Stimulated activated naive CD8-positive, alpha-beta T cell treated with anti-CD3 and anti-CD28 coated beads, Interleukin-15, amount 100 ng/mL, for 72 hours (primary cell): ENCODE measurements around the gene NOX5.
A peak's percentile ranks its signal among the peaks of the same experiment; 100 is the strongest.

ENCODE experiments used
- ATAC-seq: fragments of 150-1000 bp; cut with Tn5 transposase; 2 replicates; pipeline ENCODE4 v1.10.0; 2021; ENCODE audit warnings: mild to moderate bottlenecking, moderate library complexity
- DNase-seq, 2 donors: peaks; one replicate each; pipeline ENCODE4 v3.0.0; 2021 to 2022
- H3K27ac Mint-ChIP-seq, 2 donors: one replicate each; pipeline ENCODE4 v1.8.0; 2022; ENCODE audit warnings: mild to moderate bottlenecking in 2 of 2, mixed read lengths in 2 of 2, moderate library complexity in 2 of 2
- H3K27me3 Mint-ChIP-seq: one replicate; pipeline ENCODE4 v1.8.0; 2022; ENCODE audit warnings: mixed read lengths
- H3K4me1 Mint-ChIP-seq: one replicate; pipeline ENCODE4 v1.8.0; 2022; ENCODE audit warnings: mild to moderate bottlenecking, mixed read lengths
- H3K4me3 Mint-ChIP-seq, 2 donors: one replicate each; pipeline ENCODE4 v1.8.0; 2022; ENCODE audit warnings: mild to moderate bottlenecking in 2 of 2, mixed read lengths in 2 of 2, moderate library complexity in 1 of 2
- H3K9me3 Mint-ChIP-seq, 2 donors: one replicate each; pipeline ENCODE4 v1.8.0; 2022; ENCODE audit warnings: mixed read lengths in 2 of 2

NOX5 gene

GRCh38 chr15:68985361-68985891 is 29.1 kb upstream of the NOX5 start:
- H3K27me3 Mint-ChIP-seq = peaks cover 25% of the 10 kb centered on the region
- no peak overlapping the region for H3K4me3 Mint-ChIP-seq
- DNase-seq = no peak
- H3K9me3 Mint-ChIP-seq = no peaks in the 10 kb centered on the region
- no peaks in the 10 kb centered on the region for H3K4me1 Mint-ChIP-seq
- no peak for ATAC-seq
- H3K27ac Mint-ChIP-seq = no peak overlapping the region

- ATAC-seq = no peak
- H3K9me3 Mint-ChIP-seq = no peaks in the 10 kb centered on the region
- no peak overlapping the region for H3K4me3 Mint-ChIP-seq
- no peaks in the 10 kb centered on the region for H3K4me1 Mint-ChIP-seq
- no peak overlapping the region for H3K27ac Mint-ChIP-seq
- H3K27me3 Mint-ChIP-seq = peaks cover 25% of the 10 kb centered on the region
- no peak for DNase-seq
Observed at GRCh38 chr15:68986322-68986721, 28.2 kb upstream of the NOX5 start.

- Mint-ChIP-seq H3K4me3 (no peak overlapping the region), H3K27me3 (peaks cover 25% of the 10 kb centered on the region), H3K9me3 (no peaks in the 10 kb centered on the region), H3K27ac (no peak overlapping the region), H3K4me1 (no peaks in the 10 kb centered on the region)
- ATAC-seq (no peak), DNase-seq (no peak)
Observed at GRCh38 chr15:68987120-68987519, 27.4 kb upstream of the NOX5 start.

- ATAC-seq = no peak
- Mint-ChIP-seq H3K27me3 (peaks cover 25% of the 10 kb centered on the region), H3K4me1 (no peaks in the 10 kb centered on the region), H3K9me3 (no peaks in the 10 kb centered on the region), H3K4me3 (no peak overlapping the region), H3K27ac (no peak overlapping the region)
- DNase-seq = no peak
Observed at GRCh38 chr15:68987676-68988075, 26.8 kb upstream of the NOX5 start.

GRCh38 chr15:68989541-68990230 is 24.8 kb upstream of the NOX5 start:
- no peaks in the 10 kb centered on the region for H3K4me1 Mint-ChIP-seq
- no peaks in the 10 kb centered on the region for H3K9me3 Mint-ChIP-seq
- ATAC-seq (no peak), DNase-seq (no peak)
- no peak overlapping the region for H3K4me3 Mint-ChIP-seq
- peaks cover 25% of the 10 kb centered on the region for H3K27me3 Mint-ChIP-seq
- no peak overlapping the region for H3K27ac Mint-ChIP-seq

GRCh38 chr15:68990231-68990991 is 24.1 kb upstream of the NOX5 start:
- Mint-ChIP-seq H3K4me3 (no peak overlapping the region), H3K27ac (no peak overlapping the region), H3K9me3 (no peaks in the 10 kb centered on the region), H3K4me1 (no peaks in the 10 kb centered on the region), H3K27me3 (peaks cover 25% of the 10 kb centered on the region)
- DNase-seq (no peak), ATAC-seq (no peak)

GRCh38 chr15:68990992-68991500 is 23.4 kb upstream of the NOX5 start:
- H3K9me3 Mint-ChIP-seq = no peaks in the 10 kb centered on the region
- no peak overlapping the region for H3K4me3 Mint-ChIP-seq
- no peaks in the 10 kb centered on the region for H3K4me1 Mint-ChIP-seq
- H3K27ac Mint-ChIP-seq = no peak overlapping the region
- no peak for DNase-seq
- no peak for ATAC-seq
- H3K27me3 Mint-ChIP-seq = peaks cover 25% of the 10 kb centered on the region

- no peak overlapping the region for H3K27ac Mint-ChIP-seq
- H3K27me3 Mint-ChIP-seq = peaks cover 21% of the 10 kb centered on the region
- H3K4me3 Mint-ChIP-seq = no peak overlapping the region
- H3K4me1 Mint-ChIP-seq = no peaks in the 10 kb centered on the region
- no peak for DNase-seq
- ATAC-seq = no peak
- H3K9me3 Mint-ChIP-seq = no peaks in the 10 kb centered on the region
Observed at GRCh38 chr15:68991723-68992122, 22.8 kb upstream of the NOX5 start.

GRCh38 chr15:68992696-68993095 is 21.8 kb upstream of the NOX5 start:
- peaks cover 13% of the 10 kb centered on the region for H3K27me3 Mint-ChIP-seq
- H3K4me3 Mint-ChIP-seq = no peak overlapping the region
- DNase-seq (no peak), ATAC-seq (no peak)
- no peaks in the 10 kb centered on the region for H3K9me3 Mint-ChIP-seq
- H3K27ac Mint-ChIP-seq = no peak overlapping the region
- H3K4me1 Mint-ChIP-seq = no peaks in the 10 kb centered on the region

- Mint-ChIP-seq H3K4me3 (no peak overlapping the region), H3K9me3 (no peaks in the 10 kb centered on the region), H3K27me3 (peaks cover 13% of the 10 kb centered on the region), H3K4me1 (no peaks in the 10 kb centered on the region), H3K27ac (no peak overlapping the region)
- DNase-seq (no peak), ATAC-seq (no peak)
Observed at GRCh38 chr15:68993276-68993675, 21.2 kb upstream of the NOX5 start.

- no peaks in the 10 kb centered on the region for H3K4me1 Mint-ChIP-seq
- no peak overlapping the region for H3K27ac Mint-ChIP-seq
- H3K27me3 Mint-ChIP-seq = peaks cover 10% of the 10 kb centered on the region
- H3K4me3 Mint-ChIP-seq = no peak overlapping the region
- H3K9me3 Mint-ChIP-seq = no peaks in the 10 kb centered on the region
- DNase-seq (no peak), ATAC-seq (no peak)
Observed at GRCh38 chr15:68994149-68994548, 20.3 kb upstream of the NOX5 start.

GRCh38 chr15:68994981-68995761 is 19.3 kb upstream of the NOX5 start:
- ATAC-seq (no peak), DNase-seq (no peak)
- Mint-ChIP-seq H3K27me3 (peaks cover 10% of the 10 kb centered on the region), H3K4me3 (no peak overlapping the region), H3K27ac (no peak overlapping the region), H3K4me1 (no peaks in the 10 kb centered on the region), H3K9me3 (no peaks in the 10 kb centered on the region)

- H3K27me3 Mint-ChIP-seq = peaks cover 19% of the 10 kb centered on the region
- DNase-seq = no peak
- no peak overlapping the region for H3K4me3 Mint-ChIP-seq
- H3K4me1 Mint-ChIP-seq = no peaks in the 10 kb centered on the region
- H3K9me3 Mint-ChIP-seq = no peaks in the 10 kb centered on the region
- ATAC-seq = no peak
- no peak overlapping the region for H3K27ac Mint-ChIP-seq
Observed at GRCh38 chr15:68997050-68997449, 17.4 kb upstream of the NOX5 start.

GRCh38 chr15:68997930-68998777 is 16.3 kb upstream of the NOX5 start:
- H3K27me3 Mint-ChIP-seq = peaks cover 20% of the 10 kb centered on the region
- no peaks in the 10 kb centered on the region for H3K4me1 Mint-ChIP-seq
- no peak overlapping the region for H3K4me3 Mint-ChIP-seq
- no peaks in the 10 kb centered on the region for H3K9me3 Mint-ChIP-seq
- peak overlapping the region in 1 of 2 donors; percentile 38 for H3K27ac Mint-ChIP-seq
- ATAC-seq (no peak), DNase-seq (no peak)

- Mint-ChIP-seq H3K9me3 (no peaks in the 10 kb centered on the region), H3K4me3 (no peak overlapping the region), H3K27me3 (peaks cover 24% of the 10 kb centered on the region), H3K4me1 (no peaks in the 10 kb centered on the region), H3K27ac (no peak overlapping the region)
- no peak for DNase-seq
- no peak for ATAC-seq
Observed at GRCh38 chr15:68999091-68999490, 15.4 kb upstream of the NOX5 start.
